ENCODE results near the gene MRNIP.
A peak's percentile ranks its signal among the peaks of the same experiment; 100 is the strongest.

The MRNIP gene

GRCh38 chr5:179822444-179822990 lies 36.1 kb downstream of the MRNIP start:
- peaks cover 68% of the 10 kb centered on the region for H3K4me1 ChIP-seq (ENCODE audit: control insufficient read depth, insufficient read depth, low read length)
- H3K9me3 ChIP-seq (ENCODE audit: control insufficient read depth, low read length), result no peaks in the 10 kb centered on the region
- H3K9ac ChIP-seq (ENCODE audit: low read length), result peak overlapping the region; percentile 99
- H3K27me3 ChIP-seq (replicated peaks; ENCODE audit: control insufficient read depth, insufficient read depth, low read length), result no peaks in the 10 kb centered on the region
- peaks cover 57% of the 10 kb centered on the region for H3K36me3 ChIP-seq (ENCODE audit: control insufficient read depth, insufficient read depth, low read length, severe bottlenecking)
- H3K4me3 ChIP-seq (ENCODE audit: low read length), result peak overlapping the region; percentile 87
- DNase-seq (ENCODE audit: low read depth), result no peak

- Histone ChIP-seq H3K9me3 (ENCODE audit: control insufficient read depth, low read length) (no peaks in the 10 kb centered on the region), H3K36me3 (ENCODE audit: control insufficient read depth, insufficient read depth, low read length, severe bottlenecking) (peaks cover 52% of the 10 kb centered on the region), H3K27me3 (replicated peaks; ENCODE audit: control insufficient read depth, insufficient read depth, low read length) (no peaks in the 10 kb centered on the region), H3K4me3 (ENCODE audit: low read length) (peak overlapping the region; percentile 87), H3K4me1 (ENCODE audit: control insufficient read depth, insufficient read depth, low read length) (peaks cover 67% of the 10 kb centered on the region), H3K9ac (ENCODE audit: low read length) (peak overlapping the region; percentile 99)
- DNase-seq (ENCODE audit: low read depth), result no peak
Observed at GRCh38 chr5:179822059-179822432, 36.6 kb downstream of the MRNIP start.

GRCh38 chr5:179821298-179822058 lies 37.1 kb downstream of the MRNIP start:
- Histone ChIP-seq H3K9me3 (ENCODE audit: control insufficient read depth, low read length) (no peaks in the 10 kb centered on the region), H3K27me3 (replicated peaks; ENCODE audit: control insufficient read depth, insufficient read depth, low read length) (no peaks in the 10 kb centered on the region), H3K4me3 (ENCODE audit: low read length) (peak overlapping the region; percentile 87), H3K4me1 (ENCODE audit: control insufficient read depth, insufficient read depth, low read length) (peaks cover 61% of the 10 kb centered on the region), H3K36me3 (ENCODE audit: control insufficient read depth, insufficient read depth, low read length, severe bottlenecking) (peaks cover 46% of the 10 kb centered on the region), H3K9ac (ENCODE audit: low read length) (peak overlapping the region; percentile 99)
- DNase-seq (ENCODE audit: low read depth), result peak; percentile 94

- peak; percentile 93 for DNase-seq (ENCODE audit: low read depth)
- no peaks in the 10 kb centered on the region for H3K9me3 ChIP-seq (ENCODE audit: control insufficient read depth, low read length)
- no peaks in the 10 kb centered on the region for H3K27me3 ChIP-seq (replicated peaks; ENCODE audit: control insufficient read depth, insufficient read depth, low read length)
- H3K4me1 ChIP-seq (ENCODE audit: control insufficient read depth, insufficient read depth, low read length), result peaks cover 59% of the 10 kb centered on the region
- peak within 1 kb of the TSS; percentile 99 for H3K9ac ChIP-seq (ENCODE audit: low read length)
- H3K4me3 ChIP-seq (ENCODE audit: low read length), result peak within 1 kb of the TSS; percentile 87
- peaks cover 39% of the 10 kb centered on the region for H3K36me3 ChIP-seq (ENCODE audit: control insufficient read depth, insufficient read depth, low read length, severe bottlenecking)
Observed at GRCh38 chr5:179820483-179821297, 37.9 kb downstream of the MRNIP start, which contains the start of gene SQSTM1. TSS of gene SQSTM1 (plus strand) at chr5:179820905. CDS start at chr5:179820937, 32 bp downstream.

- Histone ChIP-seq H3K36me3 (ENCODE audit: control insufficient read depth, insufficient read depth, low read length, severe bottlenecking) (peaks cover 33% of the 10 kb centered on the region), H3K27me3 (replicated peaks; ENCODE audit: control insufficient read depth, insufficient read depth, low read length) (no peaks in the 10 kb centered on the region), H3K9ac (ENCODE audit: low read length) (peak overlapping the region; percentile 99), H3K9me3 (ENCODE audit: control insufficient read depth, low read length) (no peaks in the 10 kb centered on the region), H3K4me3 (ENCODE audit: low read length) (peak overlapping the region; percentile 87), H3K4me1 (ENCODE audit: control insufficient read depth, insufficient read depth, low read length) (peaks cover 55% of the 10 kb centered on the region)
- DNase-seq (ENCODE audit: low read depth), result no peak
Observed at GRCh38 chr5:179820127-179820482, 38.5 kb downstream of the MRNIP start.

- H3K36me3 ChIP-seq (ENCODE audit: control insufficient read depth, insufficient read depth, low read length, severe bottlenecking), result peaks cover 27% of the 10 kb centered on the region
- H3K4me3 ChIP-seq (ENCODE audit: low read length), result peak overlapping the region; percentile 87
- H3K9ac ChIP-seq (ENCODE audit: low read length), result peak overlapping the region; percentile 99
- H3K27me3 ChIP-seq (replicated peaks; ENCODE audit: control insufficient read depth, insufficient read depth, low read length), result no peaks in the 10 kb centered on the region
- DNase-seq (ENCODE audit: low read depth), result peak; percentile 74
- H3K4me1 ChIP-seq (ENCODE audit: control insufficient read depth, insufficient read depth, low read length), result peaks cover 50% of the 10 kb centered on the region
- H3K9me3 ChIP-seq (ENCODE audit: control insufficient read depth, low read length), result no peaks in the 10 kb centered on the region
Observed at GRCh38 chr5:179819296-179820126, 39.1 kb downstream of the MRNIP start.

GRCh38 chr5:179818746-179819295 lies 39.8 kb downstream of the MRNIP start:
- DNase-seq (ENCODE audit: low read depth), result peak; percentile 97
- H3K27me3 ChIP-seq (replicated peaks; ENCODE audit: control insufficient read depth, insufficient read depth, low read length), result no peaks in the 10 kb centered on the region
- no peaks in the 10 kb centered on the region for H3K9me3 ChIP-seq (ENCODE audit: control insufficient read depth, low read length)
- peak overlapping the region; percentile 87 for H3K4me3 ChIP-seq (ENCODE audit: low read length)
- peaks cover 43% of the 10 kb centered on the region for H3K4me1 ChIP-seq (ENCODE audit: control insufficient read depth, insufficient read depth, low read length)
- peak overlapping the region; percentile 99 for H3K9ac ChIP-seq (ENCODE audit: low read length)
- H3K36me3 ChIP-seq (ENCODE audit: control insufficient read depth, insufficient read depth, low read length, severe bottlenecking), result peaks cover 20% of the 10 kb centered on the region

- Histone ChIP-seq H3K4me1 (ENCODE audit: control insufficient read depth, insufficient read depth, low read length) (peaks cover 37% of the 10 kb centered on the region), H3K4me3 (ENCODE audit: low read length) (peak overlapping the region; percentile 87), H3K27me3 (replicated peaks; ENCODE audit: control insufficient read depth, insufficient read depth, low read length) (no peaks in the 10 kb centered on the region), H3K9ac (ENCODE audit: low read length) (peak overlapping the region; percentile 99), H3K36me3 (ENCODE audit: control insufficient read depth, insufficient read depth, low read length, severe bottlenecking) (peaks cover 13% of the 10 kb centered on the region), H3K9me3 (ENCODE audit: control insufficient read depth, low read length) (no peaks in the 10 kb centered on the region)
- DNase-seq (ENCODE audit: low read depth), result peak; percentile 30
Observed at GRCh38 chr5:179817890-179818745, 40.5 kb downstream of the MRNIP start.

- H3K9me3 ChIP-seq (ENCODE audit: control insufficient read depth, low read length), result no peaks in the 10 kb centered on the region
- peaks cover 30% of the 10 kb centered on the region for H3K4me1 ChIP-seq (ENCODE audit: control insufficient read depth, insufficient read depth, low read length)
- H3K27me3 ChIP-seq (replicated peaks; ENCODE audit: control insufficient read depth, insufficient read depth, low read length), result no peaks in the 10 kb centered on the region
- H3K36me3 ChIP-seq (ENCODE audit: control insufficient read depth, insufficient read depth, low read length, severe bottlenecking), result peaks cover 6% of the 10 kb centered on the region
- no peak for DNase-seq (ENCODE audit: low read depth)
- H3K9ac ChIP-seq (ENCODE audit: low read length), result peak overlapping the region; percentile 56
- H3K4me3 ChIP-seq (ENCODE audit: low read length), result peak overlapping the region; percentile 56
Observed at GRCh38 chr5:179817470-179817840, 41.2 kb downstream of the MRNIP start.

Data from adipocyte (in vitro differentiated cells).